IMR-90 (cell line): ENCODE measurements around the gene HOXB2. TPM values are rescaled to one million over a fixed set of nuclear protein-coding genes. Genes with fewer than 3 reads are reported as not detected.
A peak's percentile ranks its signal among the peaks of the same experiment; 100 is the strongest.

ENCODE experiments used
- ATAC-seq: fragments of 200-7000 bp; cut with Tn5 transposase; 2 replicates; pipeline ENCODE4 v1.9.1; 2020; ENCODE audit warnings: low read depth, mild to moderate bottlenecking, moderate library complexity
- BruUV-seq: library from RNA; stranded (reverse); fragments of 400-500 nt; replicated peaks from 2 replicates; lab custom pipeline; 2021; lab: Mats Ljungman, UMichigan
- CTCF ChIA-PET: fragments of 300-600 bp; formaldehyde crosslinking; extraction: SDS; loops from one replicate; lab custom pipeline; 2021; ENCODE audit warnings: antibody characterized with exemption; lab: Yijun Ruan, JAX
- POLR2A ChIA-PET: fragments of 300-600 bp; sonication (Branson Sonifier 250); formaldehyde crosslinking; loops from one replicate; lab custom pipeline; 2022; ENCODE audit warnings: antibody characterized with exemption; ENCODE audit not compliant: unreplicated experiment; lab: Charles Lee
- DNase-seq: peaks from one replicate; pipeline ENCODE4 v3.0.0; 2013
- H2AFZ ChIP-seq: replicated peaks from 2 replicates; pipeline ENCODE3; 2013; ENCODE audit warnings: low read length, mild to moderate bottlenecking; ENCODE audit not compliant: poor library complexity
- H2AK5ac ChIP-seq: 2 replicates; pipeline ENCODE4 v1.6.1; 2013; ENCODE audit warnings: low read depth, low read length, inconsistent platforms
- H2AK9ac ChIP-seq: replicated peaks from 2 replicates; pipeline ENCODE3; 2013; ENCODE audit warnings: mild to moderate bottlenecking, low read depth, low read length, moderate library complexity; ENCODE audit not compliant: poor library complexity
- H2BK120ac ChIP-seq: 2 replicates; pipeline ENCODE4 v1.6.1; 2013; ENCODE audit warnings: low read depth, low read length, inconsistent platforms
- H2BK15ac ChIP-seq: 3 replicates; pipeline ENCODE4 v1.6.1; 2013; ENCODE audit warnings: low read depth, low read length, inconsistent platforms
- H2BK20ac ChIP-seq: 2 replicates; pipeline ENCODE4 v1.6.1; 2013; ENCODE audit warnings: low read depth, mild to moderate bottlenecking, inconsistent platforms, low read length, moderate library complexity
- H2BK5ac ChIP-seq: 2 replicates; pipeline ENCODE4 v1.6.1; 2013; ENCODE audit warnings: mild to moderate bottlenecking, low read depth, low read length, inconsistent platforms; ENCODE audit not compliant: poor library complexity, severe bottlenecking
- H3K14ac ChIP-seq: replicated peaks from 2 replicates; pipeline ENCODE4 v1.6.1; 2013; ENCODE audit warnings: low read depth, low read length, inconsistent platforms
- H3K18ac ChIP-seq: 2 replicates; pipeline ENCODE4 v1.6.1; 2013; ENCODE audit warnings: low read depth, low read length, control low read depth
- H3K23ac ChIP-seq: 2 replicates; pipeline ENCODE4 v1.6.1; 2013; ENCODE audit warnings: low read depth, low read length, inconsistent platforms
- H3K27ac ChIP-seq: 2 replicates; pipeline ENCODE4 v1.5.1; 2013; ENCODE audit warnings: mild to moderate bottlenecking, control low read depth, low read length; ENCODE audit not compliant: insufficient read depth
- H3K27me3 ChIP-seq: 2 replicates; pipeline ENCODE4 v1.6.1; 2013; ENCODE audit warnings: low read length; ENCODE audit not compliant: control insufficient read depth, insufficient read depth
- H3K36me3 ChIP-seq: 2 replicates; pipeline ENCODE4 v1.6.1; 2013; ENCODE audit warnings: low read length, mixed read lengths; ENCODE audit not compliant: control insufficient read depth, insufficient read depth
- H3K4ac ChIP-seq: 2 replicates; pipeline ENCODE4 v1.6.1; 2013; ENCODE audit warnings: low read depth, low read length, inconsistent platforms
- H3K4me1 ChIP-seq: 2 replicates; pipeline ENCODE4 v1.6.1; 2013; ENCODE audit warnings: low read length, mixed read lengths; ENCODE audit not compliant: control insufficient read depth, insufficient read depth
- H3K4me2 ChIP-seq: 2 replicates; pipeline ENCODE4 v1.6.1; 2013; ENCODE audit warnings: low read depth, mild to moderate bottlenecking, control low read depth, low read length, moderate library complexity
- H3K4me3 ChIP-seq: 2 replicates; pipeline ENCODE4 v1.5.1; 2013; ENCODE audit warnings: low read depth, mild to moderate bottlenecking, control low read depth, low read length, moderate library complexity; ENCODE audit not compliant: insufficient read depth
- H3K56ac ChIP-seq: 2 replicates; pipeline ENCODE4 v1.6.1; 2013; ENCODE audit warnings: low read length, inconsistent platforms; ENCODE audit not compliant: insufficient read depth; ENCODE audit errors: extremely low read depth
- H3K79me1 ChIP-seq, 2 experiments: 2 replicates each; pipeline ENCODE4 v1.6.1; 2013; ENCODE audit warnings: low read length in 2 of 2, inconsistent platforms in 1 of 2, low read depth in 1 of 2
- H3K9ac ChIP-seq: 2 replicates; pipeline ENCODE4 v1.6.1; 2013; ENCODE audit warnings: low read depth, low read length, control low read depth
- H3K9me1 ChIP-seq: 2 replicates; pipeline ENCODE4 v1.6.1; 2013; ENCODE audit warnings: low read length, inconsistent platforms; ENCODE audit not compliant: insufficient read depth
- H3K9me3 ChIP-seq: 2 replicates; pipeline ENCODE4 v1.6.1; 2013; ENCODE audit warnings: low read length; ENCODE audit not compliant: control insufficient read depth, insufficient read depth
- H4K20me1 ChIP-seq: 2 replicates; pipeline ENCODE4 v1.6.1; 2013; ENCODE audit warnings: low read length, inconsistent platforms; ENCODE audit not compliant: insufficient read depth
- H4K5ac ChIP-seq: 2 replicates; pipeline ENCODE4 v1.6.1; 2013; ENCODE audit warnings: mild to moderate bottlenecking, low read depth, low read length, control low read depth
- H4K8ac ChIP-seq, 2 experiments: 2 replicates each; pipeline ENCODE4 v1.6.1; 2013; ENCODE audit warnings: low read depth in 2 of 2, low read length in 2 of 2, control low read depth in 1 of 2, inconsistent platforms in 1 of 2
- H4K91ac ChIP-seq: 2 replicates; pipeline ENCODE4 v1.6.1; 2013; ENCODE audit warnings: low read depth, low read length, inconsistent platforms; ENCODE audit not compliant: insufficient read depth
- MXI1 ChIP-seq: IDR thresholded peaks from 2 replicates; pipeline ENCODE4 v1.6.1; 2012; ENCODE audit warnings: low read depth, mild to moderate bottlenecking, low read length, moderate library complexity, borderline replicate concordance
- POLR2A ChIP-seq: IDR thresholded peaks from 2 replicates; pipeline ENCODE4 v1.6.1; 2012; ENCODE audit warnings: mild to moderate bottlenecking, low read depth, low read length
- RAD21 ChIP-seq: IDR thresholded peaks from 2 replicates; pipeline ENCODE4 v1.6.1; 2012; ENCODE audit warnings: low read length, improper control_type of control experiment
- WGBS, 2 experiments: methylation state at CpG; one replicate each; pipeline versions ENCODE4 v1.1.5 to v1.1.7; 2013; ENCODE audit warnings: missing lambda C conversion rate in 2 of 2; ENCODE audit not compliant: insufficient read length in 1 of 2; ENCODE audit errors: extremely low coverage in 2 of 2; 5-methylcytosine and 5-hydroxymethylcytosine counted together
- dilution Hi-C: fragments of 300-500 bp; cut with HindIII; formaldehyde crosslinking; loops from one replicate; pipeline ENCODE4 v1.14.3; 2018; ENCODE audit warnings: low sequenced_read_pairs; ENCODE audit not compliant: unreplicated experiment
- in situ Hi-C: fragments of 300-500 bp; cut with MboI; formaldehyde crosslinking; loops from 3 replicates; pipeline ENCODE4 v1.14.3; 2019; ENCODE audit warnings: low sequenced_read_pairs, inconsistent platforms, mixed read lengths
- intact Hi-C: fragments of 100-400 bp; cut with micrococcal nuclease; formaldehyde crosslinking; loops from 2 replicates; pipeline ENCODE4 v1.10.0; 2022
- polyA plus RNA-seq, 3 experiments: library from polyadenylated mRNA; depleted of rRNA; stranded (reverse); fragments of >200 nt; gene quantifications; 2 replicates each; pipeline ENCODE4 v1.2.3, GENCODE V29; 2012; ENCODE audit warnings: low replicate concordance in 1 of 3
- total RNA-seq: library from RNA; depleted of rRNA; stranded (reverse); fragments of >200 nt; gene quantifications from 2 replicates; pipeline ENCODE4 v1.2.3, GENCODE V29; 2012
- TF ChIP-seq, protein P1 (sequence below): fragments of 150-350 bp; IDR thresholded peaks from 2 replicates; pipeline ENCODE4 v1.6.1; 2017; ENCODE audit warnings: mild to moderate bottlenecking, antibody characterized with exemption, low read length, low read depth

The HOXB2 gene
- total and polyA plus RNA-seq, 2 of the 4 experiments (the other 2 are of a cell fraction): 2.7 to 29.9 TPM

DNA sequence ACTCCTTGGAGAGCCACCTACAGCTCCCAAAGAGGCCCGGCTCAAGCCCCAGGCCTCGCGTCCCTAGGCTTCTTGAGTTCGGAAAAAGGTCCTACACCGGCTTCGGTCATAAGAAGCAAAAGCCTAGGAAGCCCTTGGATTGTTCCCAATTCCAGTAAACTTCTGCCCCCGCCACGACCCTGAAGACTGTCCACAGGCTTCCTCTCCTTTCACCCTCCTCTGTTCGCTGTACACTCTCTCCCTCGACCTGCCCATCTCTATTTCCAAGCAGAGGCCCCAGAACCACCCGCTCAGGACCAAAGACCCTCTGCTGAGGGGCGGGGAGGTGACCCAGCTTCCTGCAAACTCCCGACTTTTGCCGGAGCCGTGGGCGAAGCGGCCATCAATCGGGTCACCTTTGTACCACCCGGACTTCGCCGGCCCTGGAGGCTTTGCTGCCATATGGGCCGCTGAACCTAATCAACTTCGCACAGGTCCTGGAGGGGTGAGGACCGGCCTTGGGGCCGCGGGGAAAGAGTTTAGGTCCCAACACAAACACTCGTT, 2.7 kb downstream of the HOXB2 start (continued):
- TF ChIP-seq, protein P1, sequence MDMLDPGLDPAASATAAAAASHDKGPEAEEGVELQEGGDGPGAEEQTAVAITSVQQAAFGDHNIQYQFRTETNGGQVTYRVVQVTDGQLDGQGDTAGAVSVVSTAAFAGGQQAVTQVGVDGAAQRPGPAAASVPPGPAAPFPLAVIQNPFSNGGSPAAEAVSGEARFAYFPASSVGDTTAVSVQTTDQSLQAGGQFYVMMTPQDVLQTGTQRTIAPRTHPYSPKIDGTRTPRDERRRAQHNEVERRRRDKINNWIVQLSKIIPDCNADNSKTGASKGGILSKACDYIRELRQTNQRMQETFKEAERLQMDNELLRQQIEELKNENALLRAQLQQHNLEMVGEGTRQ: no peak

DNA sequence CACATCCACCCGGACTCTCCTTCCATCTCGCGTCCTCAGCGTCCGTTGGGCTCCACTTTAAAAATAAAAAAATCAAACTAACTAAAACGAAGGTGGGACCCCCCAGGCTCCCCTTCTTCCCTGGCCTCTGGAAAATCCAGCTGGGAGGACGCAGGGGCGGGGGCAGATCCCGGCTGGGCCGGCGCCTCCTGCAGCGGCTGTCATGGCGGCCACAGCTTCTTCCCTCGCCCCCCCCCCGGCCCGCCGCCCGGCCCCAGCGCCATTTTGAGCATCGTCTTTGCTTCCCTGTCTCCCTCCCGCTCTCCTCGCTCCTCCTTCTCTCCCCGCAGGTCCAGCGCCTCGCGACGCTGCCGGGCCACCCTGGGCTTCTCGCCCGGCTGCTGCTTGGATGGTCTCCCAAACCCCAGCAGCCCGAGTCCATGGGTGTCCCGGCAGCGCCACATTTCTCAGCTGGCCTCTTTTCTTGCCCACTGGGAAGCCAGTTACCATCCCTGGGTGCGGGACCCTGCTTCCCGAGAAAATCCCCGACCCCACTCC, 3.3 kb downstream of the HOXB2 start:
- TF ChIP-seq RAD21 (no peak), POLR2A (peak; percentile 70), MXI1 (0 out of 2 replicates have a peak, but pooled peaks have one; percentile 4)
- Histone ChIP-seq H3K27ac (peak overlapping the region; percentile 99), H3K56ac (peak overlapping the region; percentile 98), H3K9me1 (peaks cover 10% of the 10 kb centered on the region), H2BK15ac (peak overlapping the region; percentile 99; the same call in 2 of the 3 replicates), H3K4me2 (peak overlapping the region; percentile 97), H2AFZ (peak overlapping the region; percentile 77), H3K4me3 (peak overlapping the region; percentile 96), H2AK9ac (peak overlapping the region; percentile 96), H3K4me1 (peaks cover 25% of the 10 kb centered on the region), H3K27me3 (no peaks in the 10 kb centered on the region), H3K18ac (peak overlapping the region; percentile 99), H3K36me3 (peaks cover 20% of the 10 kb centered on the region), H3K4ac (peak overlapping the region; percentile 96), H4K5ac (peak overlapping the region; percentile 99), H3K9ac (peak overlapping the region; percentile 100), H4K8ac (peak overlapping the region; percentile 84 to 99), H4K20me1 (no peaks in the 10 kb centered on the region), H3K14ac (peak overlapping the region; percentile 98), H3K23ac (peak overlapping the region; percentile 97), H2BK5ac (peak overlapping the region; percentile 96), H4K91ac (peak overlapping the region; percentile 99), H2BK20ac (peak overlapping the region; percentile 65), H3K9me3 (no peaks in the 10 kb centered on the region), H2BK120ac (peak overlapping the region; percentile 92), H3K79me1 (peaks cover 0 to 37% of the 10 kb centered on the region in 2 experiments; a peak in 2 of 4 replicates), H2AK5ac (peak overlapping the region; percentile 99)
- intact Hi-C loops: loop anchor here (1.0 to 2.0 kb wide), 6 partner anchors 37 to 205 kb away; no protein-coding TSS in a partner anchor
- BruUV-seq: no TSS peak
- DNase-seq (peak; percentile 69), ATAC-seq (peak; percentile 36)
- WGBS, 2 experiments: 0% methylated on average over 10 of the region's 36 CpGs; no CpG with 5 or more reads in 1 of the 2 experiments
- ChIA-PET POLR2A (interaction anchor here (0.6 to 1.6 kb wide), 19 partner anchors 14 to 725 kb away, joined by 3 to 25 read pairs (median 5); partner anchors contain the start of gene HOXB3), CTCF (interaction anchor here (0.6 to 2.8 kb wide), 4 partner anchors 16 to 55 kb away, joined by 3 to 10 read pairs (median 6); no protein-coding TSS in a partner anchor)
- in situ Hi-C loops: loop anchor here (10.0 kb wide), 1 partner anchor 187 kb away; no protein-coding TSS in a partner anchor
- dilution Hi-C loops: no loop called here
